Anterior cingulate cortex (tissue), 58 donors: ENCODE results near the gene MYORG.

Experiments
- DNase-seq, 58 donors: peaks; one replicate each; lab custom pipeline; 2025; lab: John Stamatoyannopoulos, UW

MYORG gene

GRCh38 chr9:34385561-34386230 is 9.0 kb upstream of the MYORG start:
- DNase-seq, result no peak

DNA sequence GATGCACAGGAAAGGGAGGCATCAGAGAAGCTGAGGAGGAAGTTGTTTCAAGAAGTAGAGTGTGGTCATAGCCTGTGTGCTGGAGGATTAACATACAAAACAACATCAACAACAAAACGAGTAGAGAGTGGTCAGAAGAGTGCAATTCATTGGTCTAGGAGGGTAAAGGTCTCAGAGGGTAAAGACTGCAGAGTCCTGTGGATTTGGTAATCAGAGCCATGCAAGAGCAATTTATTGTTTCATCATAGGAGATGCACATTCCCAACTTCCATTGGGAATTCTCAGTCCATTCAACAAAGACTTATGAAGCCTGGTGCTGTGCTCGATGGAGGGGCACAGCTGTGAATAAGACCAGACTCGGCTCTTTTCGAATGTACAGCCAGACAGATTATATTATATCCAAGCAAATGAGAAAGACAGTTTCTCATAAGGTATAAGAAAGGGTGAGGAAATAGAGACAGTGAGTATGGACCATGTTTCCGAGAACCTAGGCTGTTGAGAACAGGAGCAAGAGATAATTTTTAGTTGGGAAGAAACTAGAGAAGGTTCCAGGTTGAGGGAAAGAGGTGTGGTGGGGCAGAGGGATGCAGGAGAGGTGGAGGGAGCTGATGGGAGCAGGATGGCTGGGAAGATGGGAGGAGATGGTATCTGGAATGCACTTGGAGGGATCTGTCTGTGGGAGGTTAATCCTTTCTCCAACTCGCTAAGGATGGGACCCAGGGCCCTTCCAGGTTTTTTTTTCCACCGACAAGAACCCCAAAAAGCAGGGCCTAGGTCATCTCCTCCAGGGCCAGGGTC is 7.9 kb upstream of the MYORG start:
- no peak for DNase-seq

- DNase-seq, result no peak
Observed at GRCh38 chr9:34383904-34384303, 7.2 kb upstream of the MYORG start.

DNA sequence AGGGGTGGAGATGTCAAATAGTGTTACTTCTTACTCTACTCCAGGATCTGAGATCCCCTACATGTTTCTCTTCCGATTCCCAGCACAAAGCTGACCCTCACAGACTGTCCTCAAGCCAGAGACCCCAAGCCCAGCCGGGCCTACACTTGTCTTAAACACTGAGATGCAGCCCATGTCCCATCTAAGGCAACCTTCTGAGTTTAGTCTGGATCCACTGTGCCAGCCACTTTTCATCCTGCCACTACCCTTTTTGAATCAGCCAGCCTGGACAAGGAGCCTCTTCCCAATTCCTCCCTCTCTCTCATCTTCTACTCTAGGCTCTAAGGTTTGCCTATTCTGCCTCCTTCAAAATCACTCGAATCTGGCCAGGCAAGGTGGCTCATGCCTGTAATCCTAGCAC is 6.2 kb upstream of the MYORG start:
- no peak for DNase-seq

DNA sequence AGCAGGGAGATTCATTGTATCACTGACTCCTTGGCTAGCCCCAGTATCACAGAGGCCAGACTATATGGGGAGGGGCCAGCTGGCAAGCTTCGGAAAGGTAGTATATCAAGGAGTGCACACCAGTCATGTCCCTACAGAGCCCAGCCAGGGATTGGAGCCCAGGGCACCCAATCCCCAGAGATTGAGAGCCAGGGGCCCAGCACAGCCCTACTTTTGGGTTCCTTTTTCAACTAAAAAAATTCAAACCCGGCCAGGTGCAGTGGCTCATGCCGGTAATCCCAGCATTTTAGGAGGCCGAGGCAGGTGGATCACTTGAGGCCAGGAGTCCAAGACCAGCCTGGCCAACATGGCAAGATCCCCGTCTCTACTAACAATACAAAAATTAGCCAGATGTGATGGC is 5.4 kb upstream of the MYORG start:
- no peak for DNase-seq

DNA sequence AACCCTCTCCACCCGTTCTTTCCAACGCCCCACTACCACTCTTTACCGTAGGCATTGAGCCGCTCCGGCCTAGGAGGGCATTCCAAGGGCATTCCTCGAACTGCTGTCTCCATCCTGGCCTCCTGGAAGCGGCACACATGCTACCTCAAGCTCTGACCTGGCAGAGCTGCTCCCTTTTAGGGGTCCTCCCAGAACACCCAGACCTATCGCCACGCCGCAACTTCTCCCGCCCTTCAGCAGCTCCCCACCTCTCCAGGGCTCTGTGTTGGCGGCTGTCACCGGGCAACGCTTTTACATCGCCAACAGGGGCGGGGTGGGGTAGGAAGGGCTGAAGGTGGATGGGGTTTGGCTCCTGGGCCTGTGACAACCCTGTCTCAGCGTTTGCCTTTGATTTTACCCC is 4.6 kb upstream of the MYORG start:
- peak in 16 of 58 donors; percentile 8 to 58 (median 36) for DNase-seq

DNA sequence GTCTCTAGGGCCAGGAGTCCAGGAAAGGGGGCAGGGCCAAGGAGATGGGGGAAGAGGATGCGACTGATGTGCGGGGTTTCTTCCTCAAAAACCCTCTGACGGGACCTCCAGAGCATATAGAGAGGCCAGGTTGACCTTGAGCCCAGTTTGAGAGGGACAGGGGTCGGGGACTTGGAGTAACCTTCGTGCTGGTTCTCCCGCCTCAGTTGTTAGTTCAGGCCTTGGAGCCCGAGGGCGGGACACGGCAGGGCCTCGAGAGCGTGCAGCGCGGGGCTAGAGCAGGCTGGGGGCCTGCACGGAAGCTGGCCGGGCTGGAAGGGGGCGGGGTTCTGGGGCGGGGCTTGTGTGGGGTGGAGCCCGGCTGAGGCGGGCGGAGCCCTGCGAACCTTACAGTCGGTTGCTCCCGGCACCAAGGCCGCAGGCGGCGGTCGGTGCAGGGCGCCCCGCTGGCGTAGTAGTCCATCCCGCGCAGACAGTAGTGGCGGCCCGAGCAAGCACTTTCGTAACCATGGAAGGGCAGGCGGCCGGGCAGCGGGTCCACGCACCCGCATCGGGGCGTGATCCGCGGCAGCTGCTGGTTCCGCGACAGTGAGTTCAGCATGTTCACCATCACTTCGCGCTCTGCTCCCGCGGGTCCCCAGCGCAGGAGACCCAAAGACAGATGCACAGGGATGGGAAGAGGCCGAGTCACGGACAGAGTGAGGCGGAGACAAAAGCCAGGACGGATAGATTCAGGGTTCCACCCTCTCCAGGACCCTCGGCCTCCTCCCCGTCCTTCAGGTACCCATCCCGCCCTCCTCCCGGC is 4.0 kb upstream of the MYORG start:
- peak in 55 of 58 donors; percentile 26 to 85 (median 65) for DNase-seq

DNA sequence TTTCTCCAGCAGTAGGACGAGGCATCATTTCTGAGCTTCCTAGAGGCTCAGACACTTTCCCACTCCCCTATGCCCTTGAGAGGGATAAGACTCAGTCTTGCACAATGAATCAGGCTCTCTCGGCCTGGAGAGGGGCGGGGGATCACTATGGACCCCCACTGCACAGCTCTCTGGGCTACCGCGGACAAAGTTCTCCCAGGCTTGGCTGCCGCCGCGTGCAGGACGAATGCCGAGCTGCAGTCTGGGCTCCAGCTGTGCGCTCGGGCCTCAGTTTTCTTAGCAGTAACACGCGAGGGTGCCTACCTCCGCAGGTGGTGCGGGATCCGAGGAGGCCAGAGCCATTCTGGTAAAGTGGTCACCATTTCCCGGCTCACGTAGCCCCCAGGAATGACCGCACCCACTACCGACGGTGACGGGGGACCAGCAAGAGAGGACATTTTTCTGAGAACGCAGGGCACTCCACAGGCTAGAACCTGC is 3.4 kb upstream of the MYORG start:
- DNase-seq, result no peak

GRCh38 chr9:34379334-34380033 is 2.8 kb upstream of the MYORG start:
- DNase-seq, result peak in 55 of 58 donors; percentile 17 to 88 (median 66)

GRCh38 chr9:34378376-34379060 is 1.8 kb upstream of the MYORG start:
- no peak for DNase-seq

DNA sequence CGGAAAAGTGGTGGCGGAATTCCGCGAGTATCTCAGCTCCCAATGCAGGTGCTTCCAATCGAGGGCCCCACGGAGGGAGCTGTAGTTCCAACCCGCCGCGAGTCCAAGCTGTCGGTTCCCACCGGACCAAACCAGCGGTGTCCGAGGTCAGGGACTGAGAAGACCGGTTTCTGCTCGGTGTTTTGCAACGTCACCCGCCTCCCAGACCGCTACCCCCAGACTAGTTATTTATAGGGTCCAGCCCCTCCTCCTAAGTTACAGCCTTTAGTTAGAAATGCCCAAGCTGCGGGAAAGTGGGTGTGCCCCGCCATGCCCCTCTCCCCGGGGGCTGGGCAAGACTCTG is 677 bp upstream of the MYORG start:
- DNase-seq, result peak in 9 of 58 donors; percentile 48 to 69 (median 61)

- peak in 29 of 58 donors; percentile 12 to 73 (median 52) for DNase-seq
Observed at GRCh38 chr9:34375901-34376595, 650 bp downstream of the MYORG start.

DNA sequence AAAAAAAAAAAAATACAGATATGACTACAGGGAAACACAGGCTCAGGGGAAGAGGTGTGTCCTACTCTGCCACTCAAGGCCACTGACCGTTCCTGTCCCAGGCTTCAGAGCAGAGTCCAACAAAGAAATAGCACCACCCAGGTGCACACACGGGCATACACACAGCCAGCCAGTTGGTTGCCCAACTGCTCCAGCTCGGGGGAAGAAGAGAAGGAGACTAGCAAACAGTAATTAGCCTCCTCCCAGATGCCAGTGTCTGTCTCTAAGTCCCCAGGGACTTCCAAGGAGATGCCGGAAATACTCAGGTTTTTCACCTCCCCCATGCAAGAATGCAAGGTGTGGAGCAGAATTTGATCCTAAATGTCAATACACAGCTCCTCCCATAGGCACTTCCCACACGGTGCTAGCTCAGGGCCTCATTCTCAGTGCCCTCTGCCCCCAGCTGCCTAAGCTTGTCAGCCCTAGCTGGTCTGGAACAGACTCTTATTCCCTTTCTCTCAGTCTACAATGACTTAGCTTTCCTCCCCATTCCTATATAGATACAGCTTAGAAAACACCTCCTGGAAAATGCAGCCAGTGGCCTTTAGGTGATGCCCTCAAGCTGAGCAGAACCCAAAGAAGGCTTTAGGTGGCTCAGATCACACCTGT is 1.7 kb downstream of the MYORG start:
- DNase-seq, result no peak

- DNase-seq, result no peak
Observed at GRCh38 chr9:34374339-34374738, 2.4 kb downstream of the MYORG start.

GRCh38 chr9:34373749-34374148 is 2.9 kb downstream of the MYORG start:
- no peak for DNase-seq

- DNase-seq, result no peak
Observed at GRCh38 chr9:34372467-34373011, 4.2 kb downstream of the MYORG start.

DNA sequence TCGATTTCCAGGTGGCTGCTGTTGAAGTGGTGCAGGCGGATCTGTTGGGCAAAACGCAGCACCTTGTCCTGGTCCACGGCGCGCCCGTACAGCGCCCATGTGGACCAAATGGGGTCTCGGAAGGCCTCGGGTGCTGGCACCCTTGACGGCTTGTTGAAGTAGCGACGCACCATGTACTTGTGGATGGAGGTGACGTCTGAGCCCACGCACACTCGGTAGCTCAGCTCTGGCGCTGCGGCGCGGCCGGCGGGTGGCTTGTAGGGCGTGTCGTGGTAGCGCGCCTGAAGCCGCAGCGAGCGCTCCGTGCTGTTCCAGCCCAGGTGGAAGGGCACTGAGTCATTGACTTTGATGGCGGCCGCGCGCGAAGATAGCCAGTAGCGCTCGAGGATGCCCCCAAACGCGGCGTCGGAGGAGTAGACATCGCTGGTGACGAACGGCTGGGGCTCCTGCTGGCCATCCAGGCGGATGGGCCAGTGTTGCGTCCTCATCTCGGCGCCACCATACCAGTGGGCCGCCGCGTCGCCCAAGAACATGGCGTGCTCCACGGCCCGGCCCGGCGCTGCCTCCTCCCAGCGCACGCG is 4.7 kb downstream of the MYORG start:
- no peak for DNase-seq
